ENCODE measurements around the gene PIK3AP1. TPM values are rescaled to one million over a fixed set of nuclear protein-coding genes. Genes with fewer than 3 reads are reported as not detected.

The PIK3AP1 gene
- total and polyA plus RNA-seq, 2 of the 4 experiments (the other 2 are of a cell fraction): under 0.01 to 0.14 TPM

DNA sequence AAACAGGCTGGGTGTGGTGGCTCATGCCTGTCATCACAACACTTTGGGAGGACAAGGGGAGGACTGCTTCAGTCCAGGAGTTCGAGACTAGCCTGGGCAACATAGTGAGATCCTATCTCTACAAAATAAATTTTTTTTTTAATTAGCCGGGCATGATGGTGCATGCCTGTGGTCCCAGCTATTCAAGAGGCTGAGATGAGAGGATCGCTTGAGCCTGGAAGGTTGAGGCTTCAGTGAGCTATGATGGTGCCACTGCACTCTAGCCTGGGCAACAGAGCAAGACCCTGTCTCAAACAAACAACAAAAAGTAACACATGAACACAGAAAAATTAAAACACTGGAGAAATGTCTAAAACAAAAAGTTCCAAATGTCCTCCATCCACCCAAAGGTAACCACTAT, 22.9 kb downstream of the PIK3AP1 start:
- intact Hi-C loops (cut with micrococcal nuclease): no loop called here
- no TSS peak for BruUV-seq (replicated peaks)
- no peak for TF ChIP-seq CEBPB (IDR thresholded peaks at IDR 0.05; ENCODE audit: low read depth, low read length)
- no peak for TF ChIP-seq NFE2L2 (IDR thresholded peaks at IDR 0.05; ENCODE audit: low read depth, low read length)
- TF ChIP-seq POLR2A (IDR thresholded peaks at IDR 0.05; ENCODE audit: low read depth, low read length): no peak
- TF ChIP-seq CHD1 (IDR thresholded peaks at IDR 0.05; ENCODE audit: low read depth, low read length): no peak
- TF ChIP-seq RCOR1 (IDR thresholded peaks at IDR 0.05; ENCODE audit: insufficient replicate concordance, low read length): no peak
- TF ChIP-seq, protein P1, sequence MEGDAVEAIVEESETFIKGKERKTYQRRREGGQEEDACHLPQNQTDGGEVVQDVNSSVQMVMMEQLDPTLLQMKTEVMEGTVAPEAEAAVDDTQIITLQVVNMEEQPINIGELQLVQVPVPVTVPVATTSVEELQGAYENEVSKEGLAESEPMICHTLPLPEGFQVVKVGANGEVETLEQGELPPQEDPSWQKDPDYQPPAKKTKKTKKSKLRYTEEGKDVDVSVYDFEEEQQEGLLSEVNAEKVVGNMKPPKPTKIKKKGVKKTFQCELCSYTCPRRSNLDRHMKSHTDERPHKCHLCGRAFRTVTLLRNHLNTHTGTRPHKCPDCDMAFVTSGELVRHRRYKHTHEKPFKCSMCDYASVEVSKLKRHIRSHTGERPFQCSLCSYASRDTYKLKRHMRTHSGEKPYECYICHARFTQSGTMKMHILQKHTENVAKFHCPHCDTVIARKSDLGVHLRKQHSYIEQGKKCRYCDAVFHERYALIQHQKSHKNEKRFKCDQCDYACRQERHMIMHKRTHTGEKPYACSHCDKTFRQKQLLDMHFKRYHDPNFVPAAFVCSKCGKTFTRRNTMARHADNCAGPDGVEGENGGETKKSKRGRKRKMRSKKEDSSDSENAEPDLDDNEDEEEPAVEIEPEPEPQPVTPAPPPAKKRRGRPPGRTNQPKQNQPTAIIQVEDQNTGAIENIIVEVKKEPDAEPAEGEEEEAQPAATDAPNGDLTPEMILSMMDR (conservative IDR thresholded peaks at IDR 0.05; ENCODE audit: low read depth, low read length): no peak
- TF ChIP-seq SMC3 (IDR thresholded peaks at IDR 0.05; ENCODE audit: low read depth, low read length): no peak
- TF ChIP-seq MAFK (IDR thresholded peaks at IDR 0.05; ENCODE audit: low read depth, low read length): no peak
- TF ChIP-seq FOS (IDR thresholded peaks at IDR 0.05; ENCODE audit: low read depth, low read length): no peak
- Histone ChIP-seq H2BK5ac (ENCODE audit: low read depth, low read length, poor library complexity, severe bottlenecking) (no peak overlapping the region), H3K56ac (ENCODE audit: extremely low read depth, insufficient read depth, low read length) (no peak overlapping the region), H3K23ac (ENCODE audit: low read depth, low read length) (no peak overlapping the region), H3K27ac (ENCODE audit: insufficient read depth, low read length) (no peak overlapping the region), H2BK20ac (ENCODE audit: low read depth, low read length) (no peak overlapping the region), H3K4me3 (ENCODE audit: insufficient read depth, low read depth, low read length) (no peak overlapping the region), H3K9ac (ENCODE audit: low read depth, low read length) (no peak overlapping the region), H3K36me3 (ENCODE audit: control insufficient read depth, insufficient read depth, low read length) (no peaks in the 10 kb centered on the region), H3K14ac (replicated peaks; ENCODE audit: low read depth, low read length) (no peak overlapping the region), H2AK5ac (ENCODE audit: low read depth, low read length) (no peak overlapping the region), H2BK120ac (ENCODE audit: low read depth, low read length) (no peak overlapping the region), H4K20me1 (ENCODE audit: insufficient read depth, low read length) (no peaks in the 10 kb centered on the region), H2AFZ (replicated peaks; ENCODE audit: low read length, poor library complexity) (no peak overlapping the region), H3K9me1 (ENCODE audit: insufficient read depth, low read length) (no peaks in the 10 kb centered on the region), H2AK9ac (replicated peaks; ENCODE audit: low read depth, low read length, poor library complexity) (no peak overlapping the region), H3K4me1 (ENCODE audit: control insufficient read depth, insufficient read depth, low read length) (no peaks in the 10 kb centered on the region), H4K91ac (ENCODE audit: insufficient read depth, low read depth, low read length) (no peak overlapping the region), H2BK15ac (ENCODE audit: low read depth, low read length) (no peak overlapping the region), H4K8ac (ENCODE audit: low read depth in 2 of 2, low read length in 2 of 2) (no peak overlapping the region), H3K9me3 (ENCODE audit: control insufficient read depth, insufficient read depth, low read length) (no peaks in the 10 kb centered on the region), H3K4ac (ENCODE audit: low read depth, low read length) (no peak overlapping the region), H3K79me1 (ENCODE audit: low read depth in 1 of 2, low read length in 2 of 2) (no peaks in the 10 kb centered on the region), H3K27me3 (ENCODE audit: control insufficient read depth, insufficient read depth, low read length) (0 out of 2 replicates have a peak, but pooled peaks cover 2% of the 10 kb centered on the region), H3K18ac (ENCODE audit: low read depth, low read length) (no peak overlapping the region), H3K4me2 (ENCODE audit: low read depth, low read length) (no peak overlapping the region), H4K5ac (ENCODE audit: low read depth, low read length) (no peak overlapping the region)
- no CpG with 5 or more reads among the region's 3 CpGs for WGBS, 2 experiments (ENCODE audit: extremely low coverage in 2 of 2, insufficient read length in 1 of 2)
- CTCF ChIA-PET: no interaction called here
- ATAC-seq (ENCODE audit: low read depth) (no peak), DNase-seq (no peak)
- dilution Hi-C loops (cut with HindIII; ENCODE audit: low sequenced_read_pairs, unreplicated experiment): no loop called here
- in situ Hi-C loops (cut with MboI; ENCODE audit: low sequenced_read_pairs): no loop called here
- POLR2A ChIA-PET (ENCODE audit: unreplicated experiment): no interaction called here
